Keratinocyte (primary cell): ENCODE data around the gene HOXB8. TPM values are rescaled to one million over a fixed set of nuclear protein-coding genes. Genes with fewer than 3 reads are reported as not detected.

ENCODE experiments used
- DNase-seq: peaks from one replicate; pipeline ENCODE4 v3.0.0-alpha.2; 2011; ENCODE audit warnings: low read depth, missing footprints, low spot score
- FAIRE-seq: peaks from 2 replicates; lab custom pipeline; 2011; peaks lifted over from hg19 to GRCh38; lab: Jason Lieb, UNC
- H2AFZ ChIP-seq: 2 replicates; pipeline ENCODE4 v1.6.0; 2012; ENCODE audit warnings: low read length, control low read depth, inconsistent platforms; ENCODE audit not compliant: control insufficient read depth
- H3K27ac ChIP-seq: 2 replicates; pipeline ENCODE4 v1.5.1; 2011; ENCODE audit warnings: low read length; ENCODE audit not compliant: control insufficient read depth, insufficient read depth
- H3K27me3 ChIP-seq: 3 replicates; pipeline ENCODE4 v1.6.0; 2011; ENCODE audit warnings: low read length; ENCODE audit not compliant: control insufficient read depth, insufficient read depth; ENCODE audit errors: extremely low read depth
- H3K36me3 ChIP-seq, 2 experiments: 2 replicates in 1 of 2; 3 replicates in 1 of 2; pipeline ENCODE4 v1.5.1; 2011; ENCODE audit warnings: low read length in 2 of 2, mild to moderate bottlenecking in 1 of 2; ENCODE audit not compliant: control insufficient read depth in 2 of 2, insufficient read depth in 2 of 2; ENCODE audit errors: extremely low read depth in 1 of 2
- H3K4me1 ChIP-seq: 3 replicates; pipeline ENCODE4 v1.5.1; 2011; ENCODE audit warnings: low read length; ENCODE audit not compliant: control insufficient read depth, insufficient read depth; ENCODE audit errors: extremely low read depth
- H3K4me2 ChIP-seq: 3 replicates; pipeline ENCODE4 v1.6.0; 2011; ENCODE audit warnings: low read depth, low read length; ENCODE audit not compliant: control insufficient read depth, insufficient read depth; ENCODE audit errors: extremely low read depth
- H3K4me3 ChIP-seq, 3 experiments: fragments of 200-600 bp in 1 of 3; sonication (generic) in 1 of 3; 2 replicates in 2 of 3; 3 replicates in 1 of 3; pipeline ENCODE4 v1.5.1; 2011 to 2016; ENCODE audit warnings: low read length in 3 of 3, mild to moderate bottlenecking in 3 of 3, control low read depth in 2 of 3, inconsistent platforms in 1 of 3, low read depth in 1 of 3, mixed read lengths in 1 of 3, mixed run types in 1 of 3, moderate library complexity in 1 of 3; ENCODE audit not compliant: control insufficient read depth in 2 of 3, insufficient read depth in 2 of 3; ENCODE audit errors: extremely low read depth in 1 of 3
- H3K79me2 ChIP-seq: 2 replicates; pipeline ENCODE4 v1.6.0; 2012; ENCODE audit warnings: low read length; ENCODE audit not compliant: control insufficient read depth, insufficient read depth
- H3K9ac ChIP-seq: 3 replicates; pipeline ENCODE4 v1.6.0; 2011; ENCODE audit warnings: low read length; ENCODE audit not compliant: control insufficient read depth, insufficient read depth; ENCODE audit errors: extremely low read depth
- H3K9me1 ChIP-seq: 3 replicates; pipeline ENCODE4 v1.6.0; 2011; ENCODE audit warnings: low read length; ENCODE audit not compliant: control insufficient read depth, insufficient read depth; ENCODE audit errors: extremely low read depth
- H3K9me3 ChIP-seq: 2 replicates; pipeline ENCODE4 v1.5.1; 2012; ENCODE audit warnings: low read depth, low read length; ENCODE audit not compliant: control insufficient read depth
- H4K20me1 ChIP-seq: 3 replicates; pipeline ENCODE4 v1.6.0; 2011; ENCODE audit warnings: low read length; ENCODE audit not compliant: control insufficient read depth, insufficient read depth; ENCODE audit errors: extremely low read depth
- EZH2 ChIP-seq: IDR thresholded peaks from one replicate; pipeline ENCODE4 v1.6.1; 2012; ENCODE audit warnings: inconsistent platforms, mild to moderate bottlenecking, low read length, moderate library complexity
- dilution Hi-C: fragments of 300-500 bp; cut with MboI; formaldehyde crosslinking; loops from one replicate; pipeline ENCODE4 v1.7.0; 2020; ENCODE audit warnings: low sequenced_read_pairs; ENCODE audit not compliant: extremely low pct_ligation_motif_present
- polyA plus RNA-seq, 5 experiments: library from polyadenylated mRNA; depleted of rRNA in 3 of 5; stranded (reverse) in 3 of 5; stranded (forward) in 1 of 5; unstranded in 1 of 5; fragments of >200 nt; gene quantifications; 1 replicate in 1 of 5; 2 replicates in 3 of 5; 3 replicates in 1 of 5; pipeline versions ENCODE4 v1.2.1 to v1.2.3, GENCODE V29; 2011 to 2012; ENCODE audit warnings: missing spikeins in 2 of 5, low read depth in 1 of 5, low replicate concordance in 1 of 5
- TF ChIP-seq, protein P1 (sequence below), 3 experiments: IDR thresholded peaks in 1 of 3; conservative IDR thresholded peaks in 1 of 3; optimal IDR thresholded peaks in 1 of 3; 2 replicates in 2 of 3; 3 replicates in 1 of 3; pipeline versions ENCODE3 to v1.5.1; 2011; ENCODE audit warnings: low read length in 3 of 3, mild to moderate bottlenecking in 3 of 3, moderate library complexity in 2 of 3, control low read depth in 1 of 3, inconsistent platforms in 1 of 3; ENCODE audit not compliant: insufficient read depth in 2 of 3; ENCODE audit errors: extremely low read depth in 1 of 3

HOXB8 gene
- polyA plus RNA-seq, 1 donor (not counting 4 experiments of a cell fraction or from before 2014, with no cell fraction given) = not detected

GRCh38 chr17:48583708-48584222 lies 31.3 kb downstream of the HOXB8 start:
- H3K9ac ChIP-seq = no peak overlapping the region
- H3K79me2 ChIP-seq = no peaks in the 10 kb centered on the region
- H3K9me3 ChIP-seq = no peaks in the 10 kb centered on the region
- no peak for FAIRE-seq
- no peak overlapping the region for H2AFZ ChIP-seq
- TF ChIP-seq EZH2 = no peak
- TF ChIP-seq, protein P1, sequence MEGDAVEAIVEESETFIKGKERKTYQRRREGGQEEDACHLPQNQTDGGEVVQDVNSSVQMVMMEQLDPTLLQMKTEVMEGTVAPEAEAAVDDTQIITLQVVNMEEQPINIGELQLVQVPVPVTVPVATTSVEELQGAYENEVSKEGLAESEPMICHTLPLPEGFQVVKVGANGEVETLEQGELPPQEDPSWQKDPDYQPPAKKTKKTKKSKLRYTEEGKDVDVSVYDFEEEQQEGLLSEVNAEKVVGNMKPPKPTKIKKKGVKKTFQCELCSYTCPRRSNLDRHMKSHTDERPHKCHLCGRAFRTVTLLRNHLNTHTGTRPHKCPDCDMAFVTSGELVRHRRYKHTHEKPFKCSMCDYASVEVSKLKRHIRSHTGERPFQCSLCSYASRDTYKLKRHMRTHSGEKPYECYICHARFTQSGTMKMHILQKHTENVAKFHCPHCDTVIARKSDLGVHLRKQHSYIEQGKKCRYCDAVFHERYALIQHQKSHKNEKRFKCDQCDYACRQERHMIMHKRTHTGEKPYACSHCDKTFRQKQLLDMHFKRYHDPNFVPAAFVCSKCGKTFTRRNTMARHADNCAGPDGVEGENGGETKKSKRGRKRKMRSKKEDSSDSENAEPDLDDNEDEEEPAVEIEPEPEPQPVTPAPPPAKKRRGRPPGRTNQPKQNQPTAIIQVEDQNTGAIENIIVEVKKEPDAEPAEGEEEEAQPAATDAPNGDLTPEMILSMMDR (optimal IDR thresholded peaks at IDR 0.05 in 1 of 3, IDR thresholded peaks at IDR 0.05 in 1 of 3, conservative IDR thresholded peaks at IDR 0.05 in 1 of 3; ENCODE audit: extremely low read depth in 1 of 3, insufficient read depth in 2 of 3, low read length in 3 of 3) = no peak
- H3K36me3 ChIP-seq = no peaks in the 10 kb centered on the region
- H3K27me3 ChIP-seq = peaks cover 69% of the 10 kb centered on the region
- H4K20me1 ChIP-seq = no peaks in the 10 kb centered on the region
- H3K4me3 ChIP-seq = no peak overlapping the region
- H3K9me1 ChIP-seq = no peaks in the 10 kb centered on the region
- dilution Hi-C loops = no loop called here
- peaks cover 17% of the 10 kb centered on the region for H3K4me1 ChIP-seq
- H3K27ac ChIP-seq = no peak overlapping the region
- H3K4me2 ChIP-seq = no peak overlapping the region
- DNase-seq = no peak

GRCh38 chr17:48582750-48583069 lies 32.4 kb downstream of the HOXB8 start:
- Histone ChIP-seq H3K27ac (no peak overlapping the region), H4K20me1 (no peaks in the 10 kb centered on the region), H3K4me3 (no peak overlapping the region), H3K27me3 (peaks cover 67% of the 10 kb centered on the region), H3K9me1 (no peaks in the 10 kb centered on the region), H3K4me1 (peaks cover 17% of the 10 kb centered on the region), H3K9ac (no peak overlapping the region), H3K36me3 (no peaks in the 10 kb centered on the region), H3K79me2 (no peaks in the 10 kb centered on the region), H3K9me3 (no peaks in the 10 kb centered on the region), H3K4me2 (no peak overlapping the region), H2AFZ (no peak overlapping the region)
- dilution Hi-C loops = no loop called here
- TF ChIP-seq, protein P1 (optimal IDR thresholded peaks at IDR 0.05 in 1 of 3, IDR thresholded peaks at IDR 0.05 in 1 of 3, conservative IDR thresholded peaks at IDR 0.05 in 1 of 3; ENCODE audit: extremely low read depth in 1 of 3, insufficient read depth in 2 of 3, low read length in 3 of 3) = no peak
- no peak for TF ChIP-seq EZH2
- no peak for FAIRE-seq
- DNase-seq = no peak
